Retinal pigment epithelial cell (primary cell): ENCODE data around the gene MYH11.
"Not testable (repeated sequence)": the region's sequence is repeated elsewhere in the genome, so short reads cannot be mapped to it uniquely, and the experiment has no call there.

Experiments
- DNase-seq: peaks from one replicate; pipeline ENCODE4 v3.0.0-alpha.2; 2010; ENCODE audit warnings: low read depth
- H3K4me3 ChIP-seq: 2 replicates; pipeline ENCODE4 v1.5.1; 2011; ENCODE audit warnings: mild to moderate bottlenecking, low read length, control low read depth, moderate library complexity
- CTCF ChIP-seq: conservative IDR thresholded peaks from 2 replicates; pipeline ENCODE4 v1.5.1; 2011; ENCODE audit warnings: low read depth, low read length, control low read depth, inconsistent platforms

MYH11 gene

DNA sequence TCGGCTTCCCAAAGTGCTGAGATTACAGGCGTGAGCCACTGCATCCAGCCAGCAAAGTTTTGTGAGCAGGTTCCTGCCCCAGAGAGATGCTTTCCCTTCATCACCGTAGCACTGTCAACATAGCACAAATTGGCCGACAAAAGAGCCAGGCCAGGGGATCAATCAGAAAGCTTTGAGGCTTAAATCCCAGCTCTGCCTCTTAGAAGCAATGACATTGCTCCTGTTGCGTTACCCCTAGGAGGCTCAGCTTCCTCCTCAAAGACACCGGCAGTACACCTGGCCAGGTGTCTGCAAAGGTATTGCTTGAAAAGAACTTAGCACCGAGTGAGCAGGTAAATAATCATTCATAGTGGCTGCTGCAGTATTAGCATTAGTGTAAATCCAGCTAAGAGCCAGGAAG is 120.3 kb downstream of the MYH11 start:
- DNase-seq: no peak
- TF ChIP-seq CTCF: no peak
- no peak overlapping the region for H3K4me3 ChIP-seq

GRCh38 chr16:15735610-15736009 is 121.2 kb downstream of the MYH11 start:
- no peak for DNase-seq
- no peak overlapping the region for H3K4me3 ChIP-seq
- no peak for TF ChIP-seq CTCF

DNA sequence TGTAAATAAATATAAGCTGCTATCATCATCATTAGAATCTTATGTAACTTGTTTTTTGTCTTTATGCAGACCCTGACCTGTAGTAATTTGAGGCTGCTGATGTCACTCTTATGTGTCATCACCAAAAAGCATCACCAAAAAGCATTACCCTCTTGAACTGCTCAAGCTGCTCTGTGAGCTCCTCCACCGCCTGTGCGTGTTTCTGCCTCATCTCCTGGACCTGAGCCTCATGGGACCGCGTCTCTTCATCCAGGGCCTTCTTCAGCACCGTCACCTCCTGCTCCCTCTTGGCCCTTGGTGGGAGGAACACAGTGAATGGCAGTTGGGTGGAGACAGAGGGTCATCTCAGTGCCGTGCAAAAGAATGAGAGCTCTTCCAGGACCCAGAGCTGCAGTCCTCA is 124.4 kb downstream of the MYH11 start:
- no peak for DNase-seq
- no peak for TF ChIP-seq CTCF
- H3K4me3 ChIP-seq: no peak overlapping the region

DNA sequence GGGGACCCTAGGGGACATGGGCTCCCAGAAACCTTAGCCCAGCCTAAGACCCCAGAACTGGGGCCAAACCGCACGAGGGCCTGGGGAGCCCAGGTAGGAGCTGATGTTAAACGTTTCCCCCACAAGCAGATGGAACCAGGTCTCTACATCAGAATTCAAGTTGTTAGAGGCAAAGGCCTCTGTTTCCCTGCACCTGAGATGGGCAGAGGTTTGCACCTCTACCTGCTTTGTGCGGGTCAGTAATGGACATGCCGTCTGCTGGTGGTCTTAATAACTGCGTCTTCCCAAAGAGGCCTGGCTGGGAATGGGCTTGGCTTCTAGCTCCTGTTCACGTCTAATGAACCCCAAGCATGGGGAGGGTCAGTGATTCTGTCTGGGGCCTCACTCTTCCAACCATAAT is 127.7 kb downstream of the MYH11 start:
- H3K4me3 ChIP-seq: no peak overlapping the region
- TF ChIP-seq CTCF: no peak
- no peak for DNase-seq

GRCh38 chr16:15727697-15728096 is 129.1 kb downstream of the MYH11 start:
- not testable (repeated sequence) for H3K4me3 ChIP-seq, DNase-seq

GRCh38 chr16:15726715-15727114 is 130.1 kb downstream of the MYH11 start:
- TF ChIP-seq CTCF: no peak
- H3K4me3 ChIP-seq: no peak overlapping the region
- DNase-seq: no peak

- no peak for TF ChIP-seq CTCF
Measured at GRCh38 chr16:15725641-15726240, 131.1 kb downstream of the MYH11 start.

GRCh38 chr16:15723808-15724207 is 133.0 kb downstream of the MYH11 start:
- H3K4me3 ChIP-seq: no peak overlapping the region
- TF ChIP-seq CTCF: no peak
- DNase-seq: no peak

More at GRCh38 chr16:15725641-15726240, 131.1 kb downstream of the MYH11 start:
- no peak for DNase-seq
- H3K4me3 ChIP-seq: no peak overlapping the region
